Prostate gland (tissue), 2 donors: ENCODE measurements around the gene TYW1B.
"Not testable (repeated sequence)": the region's sequence is repeated elsewhere in the genome, so short reads cannot be mapped to it uniquely, and the experiment has no call there.

Experiments
- POLR2A ChIP-seq: fragments of 450-650 bp; IDR thresholded peaks from one replicate; pipeline ENCODE4 v1.6.1; 2016; ENCODE audit warnings: antibody characterized with exemption, mild to moderate bottlenecking
- TF ChIP-seq, protein P1 (sequence below), 4 experiments: fragments of 200-600 bp in 2 of 4; fragments of 450-650 bp in 2 of 4; sonication (generic) in 2 of 4; IDR thresholded peaks; 1 replicate in 3 of 4; 2 replicates in 1 of 4; pipeline ENCODE4 v1.5.1; 2016 to 2019; ENCODE audit warnings: antibody characterized with exemption in 4 of 4, mild to moderate bottlenecking in 2 of 4, moderate library complexity in 2 of 4

DNA sequence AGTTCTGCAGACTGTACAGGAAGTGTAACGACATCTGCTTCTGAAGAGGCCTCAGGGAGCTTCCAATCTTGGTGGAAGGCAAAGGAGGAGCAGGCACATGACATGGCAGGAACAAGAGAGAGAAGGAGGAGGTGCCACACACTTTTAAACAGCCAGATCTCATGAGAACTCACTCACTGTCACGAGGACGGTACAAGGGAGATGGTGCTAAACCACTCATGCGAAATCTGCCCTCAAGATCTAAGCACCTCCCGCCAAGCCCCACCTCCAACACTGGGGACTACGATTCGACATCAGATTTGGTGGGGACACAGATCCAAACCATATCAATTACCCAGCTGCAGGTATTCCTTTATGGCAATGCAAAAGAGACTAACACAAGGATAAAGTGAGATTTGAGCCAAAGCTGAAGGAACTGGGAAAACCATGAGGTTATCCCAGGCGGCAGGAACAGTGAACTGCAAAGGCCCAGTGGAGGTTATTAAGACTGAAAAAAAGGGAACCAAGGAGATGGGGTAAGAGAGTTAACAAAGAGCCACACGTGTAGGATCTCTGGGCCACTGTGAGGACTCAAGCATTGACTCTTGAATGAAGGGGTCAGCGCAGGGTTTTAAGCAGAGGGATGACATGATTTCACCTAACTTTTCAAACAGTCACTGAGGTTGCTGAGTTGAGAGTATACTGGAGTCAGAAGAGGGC, 9.2 kb downstream of the TYW1B start:
- TF ChIP-seq, protein P1, sequence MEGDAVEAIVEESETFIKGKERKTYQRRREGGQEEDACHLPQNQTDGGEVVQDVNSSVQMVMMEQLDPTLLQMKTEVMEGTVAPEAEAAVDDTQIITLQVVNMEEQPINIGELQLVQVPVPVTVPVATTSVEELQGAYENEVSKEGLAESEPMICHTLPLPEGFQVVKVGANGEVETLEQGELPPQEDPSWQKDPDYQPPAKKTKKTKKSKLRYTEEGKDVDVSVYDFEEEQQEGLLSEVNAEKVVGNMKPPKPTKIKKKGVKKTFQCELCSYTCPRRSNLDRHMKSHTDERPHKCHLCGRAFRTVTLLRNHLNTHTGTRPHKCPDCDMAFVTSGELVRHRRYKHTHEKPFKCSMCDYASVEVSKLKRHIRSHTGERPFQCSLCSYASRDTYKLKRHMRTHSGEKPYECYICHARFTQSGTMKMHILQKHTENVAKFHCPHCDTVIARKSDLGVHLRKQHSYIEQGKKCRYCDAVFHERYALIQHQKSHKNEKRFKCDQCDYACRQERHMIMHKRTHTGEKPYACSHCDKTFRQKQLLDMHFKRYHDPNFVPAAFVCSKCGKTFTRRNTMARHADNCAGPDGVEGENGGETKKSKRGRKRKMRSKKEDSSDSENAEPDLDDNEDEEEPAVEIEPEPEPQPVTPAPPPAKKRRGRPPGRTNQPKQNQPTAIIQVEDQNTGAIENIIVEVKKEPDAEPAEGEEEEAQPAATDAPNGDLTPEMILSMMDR (IDR thresholded peaks at IDR 0.05) = not testable (repeated sequence)
- not testable (repeated sequence) for TF ChIP-seq POLR2A
